Measurements from ENCODE around the gene LHX2.
A peak's percentile ranks its signal among the peaks of the same experiment; 100 is the strongest.

Gene LHX2

GRCh38 chr9:124042201-124042721 lies 30.7 kb downstream of the LHX2 start:
- DNase-seq (ENCODE audit: low read depth) = no peak
- no peak overlapping the region for H3K4me3 ChIP-seq (ENCODE audit: low read depth, low read length)
- in situ Hi-C loops (cut with HindIII; ENCODE audit: low sequenced_read_pairs) = no loop called here
- no peak for TF ChIP-seq CTCF (IDR thresholded peaks at IDR 0.05; ENCODE audit: low read depth, low read length, missing control alignments)

DNA sequence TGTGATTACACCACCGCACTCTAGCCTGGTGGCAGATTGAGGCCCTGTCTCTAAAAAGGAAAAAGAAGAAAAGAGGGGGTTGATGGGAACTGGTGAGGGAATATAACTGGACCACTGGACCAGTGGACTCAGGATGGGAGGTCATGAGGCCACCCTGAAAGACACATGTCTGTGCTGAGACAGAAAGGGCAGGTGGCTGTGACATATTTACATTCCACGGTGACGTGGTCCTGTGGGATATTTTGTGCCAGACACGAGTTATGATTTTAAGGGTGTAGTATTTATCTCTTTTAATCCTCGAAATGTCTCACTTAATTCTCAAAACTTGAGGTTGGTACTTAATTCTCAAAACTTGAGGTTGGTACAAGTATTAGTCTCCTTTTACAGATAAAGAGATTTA lies 32.9 kb downstream of the LHX2 start:
- no peak overlapping the region for H3K4me3 ChIP-seq (ENCODE audit: low read depth, low read length)
- TF ChIP-seq CTCF (IDR thresholded peaks at IDR 0.05; ENCODE audit: low read depth, low read length, missing control alignments) = no peak
- no peak for DNase-seq (ENCODE audit: low read depth)
- in situ Hi-C loops (cut with HindIII; ENCODE audit: low sequenced_read_pairs) = no loop called here

DNA sequence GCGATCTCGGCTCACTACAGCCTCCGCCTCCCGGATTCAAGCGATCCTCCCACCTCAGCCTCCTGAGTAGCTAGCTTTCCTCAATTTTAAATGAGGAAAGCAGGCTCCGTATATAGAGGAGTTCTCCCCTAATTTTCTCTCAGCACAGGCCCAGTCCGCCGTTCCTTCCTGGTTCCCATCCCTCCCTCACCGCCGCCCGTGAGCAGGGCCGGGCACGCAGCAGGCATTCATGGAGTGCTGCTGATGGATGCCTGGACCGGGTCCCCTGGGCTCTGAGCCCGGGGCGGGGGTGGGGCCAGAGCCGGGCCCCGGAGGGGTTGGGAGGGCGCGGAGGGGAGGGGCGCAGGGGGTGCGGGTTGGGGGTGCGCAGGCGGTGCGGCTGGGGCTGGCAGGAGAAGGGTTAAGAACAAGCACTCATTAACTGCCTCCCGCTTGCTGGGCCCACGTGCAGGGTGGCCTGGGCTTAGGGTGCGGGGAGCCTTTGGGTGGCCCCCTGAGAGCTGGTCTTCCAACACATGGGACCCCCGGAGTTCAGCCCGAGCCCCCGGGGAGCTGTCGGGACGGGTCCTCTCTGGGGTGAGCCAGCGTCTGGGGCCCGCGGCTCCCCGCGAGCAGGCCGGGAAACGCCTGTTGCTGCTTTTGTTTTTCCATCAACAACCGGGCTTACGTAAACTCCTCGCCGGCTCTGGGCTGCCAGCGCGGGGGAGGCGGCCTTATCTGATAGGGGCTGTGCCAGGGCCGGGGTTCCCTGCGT lies 33.7 kb downstream of the LHX2 start:
- DNase-seq (ENCODE audit: low read depth) = no peak
- H3K4me3 ChIP-seq (ENCODE audit: low read depth, low read length) = peak overlapping the region; percentile 23
- in situ Hi-C loops (cut with HindIII; ENCODE audit: low sequenced_read_pairs) = no loop called here
- TF ChIP-seq CTCF (IDR thresholded peaks at IDR 0.05; ENCODE audit: low read depth, low read length, missing control alignments) = no peak

DNA sequence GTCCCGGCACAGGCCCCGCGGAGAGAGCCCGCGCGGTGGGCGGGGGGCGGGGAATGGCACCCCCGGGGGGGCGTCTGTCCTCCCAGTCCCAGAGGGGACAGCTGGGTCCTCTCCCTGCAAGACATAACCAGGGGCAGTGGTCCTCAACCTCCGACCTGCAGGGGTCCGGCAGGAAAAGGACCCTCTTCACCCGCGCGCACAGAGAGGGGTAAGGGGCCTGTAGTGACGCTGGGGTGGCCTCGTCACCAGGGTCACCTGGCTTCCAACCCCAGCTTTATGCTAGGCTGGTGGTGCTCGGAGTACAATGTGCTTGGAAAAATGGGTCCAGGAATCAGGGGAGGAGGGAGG lies 34.2 kb downstream of the LHX2 start:
- peak overlapping the region; percentile 23 for H3K4me3 ChIP-seq (ENCODE audit: low read depth, low read length)
- in situ Hi-C loops (cut with HindIII; ENCODE audit: low sequenced_read_pairs) = no loop called here
- no peak for DNase-seq (ENCODE audit: low read depth)
- no peak for TF ChIP-seq CTCF (IDR thresholded peaks at IDR 0.05; ENCODE audit: low read depth, low read length, missing control alignments)

DNA sequence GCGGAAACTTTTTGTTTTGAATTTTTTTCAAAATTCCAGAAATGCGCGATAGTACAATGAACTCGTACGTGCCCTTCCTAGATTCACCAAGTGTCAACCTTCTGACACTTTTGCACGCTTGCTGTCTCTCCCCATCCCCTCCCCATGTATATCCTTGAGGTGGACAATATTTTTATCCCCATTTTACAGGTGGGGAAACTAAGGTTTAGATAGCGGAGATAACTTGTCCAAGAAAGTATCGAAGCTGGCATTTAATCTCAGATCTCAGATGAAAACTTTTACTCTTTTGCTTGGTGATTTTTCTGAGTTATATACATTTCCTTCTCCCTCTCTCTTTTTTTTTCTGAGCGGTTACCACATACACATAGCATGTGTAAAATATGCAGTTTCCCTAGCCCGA lies 34.6 kb downstream of the LHX2 start:
- in situ Hi-C loops (cut with HindIII; ENCODE audit: low sequenced_read_pairs) = no loop called here

DNA sequence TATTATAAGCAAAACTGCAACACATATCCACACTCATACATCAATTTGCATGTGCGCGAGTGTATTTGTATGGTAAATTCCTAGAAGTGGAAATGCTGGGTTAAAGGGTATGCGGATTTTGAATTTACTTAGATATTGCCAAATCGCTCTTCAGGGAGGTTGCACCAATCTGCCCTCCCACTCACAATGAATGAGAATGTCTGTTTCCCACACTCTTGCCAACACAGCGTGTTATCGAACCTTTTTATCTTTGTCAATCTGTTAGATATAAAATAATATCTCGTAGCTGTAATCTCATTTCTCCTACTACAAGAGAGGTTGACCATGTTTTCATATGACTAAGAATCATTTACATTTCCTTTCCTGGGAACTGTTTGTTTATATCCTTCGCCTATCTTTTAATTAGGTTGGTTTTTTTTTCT lies 35.7 kb downstream of the LHX2 start:
- no peak overlapping the region for H3K4me3 ChIP-seq (ENCODE audit: low read depth, low read length)
- in situ Hi-C loops (cut with HindIII; ENCODE audit: low sequenced_read_pairs) = no loop called here
- no peak for DNase-seq (ENCODE audit: low read depth)
- no peak for TF ChIP-seq CTCF (IDR thresholded peaks at IDR 0.05; ENCODE audit: low read depth, low read length, missing control alignments)

More for the DNA sequence above, 34.6 kb downstream of the LHX2 start:
- DNase-seq (ENCODE audit: low read depth) = no peak
- H3K4me3 ChIP-seq (ENCODE audit: low read depth, low read length) = no peak overlapping the region
- no peak for TF ChIP-seq CTCF (IDR thresholded peaks at IDR 0.05; ENCODE audit: low read depth, low read length, missing control alignments)
